Fibroblast of pulmonary artery (primary cell): ENCODE results near the gene RHEB.

Experiments used
- DNase-seq: peaks from one replicate; pipeline ENCODE4 v3.0.0-alpha.2; 2010; ENCODE audit warnings: low read depth
- H3K4me3 ChIP-seq: replicated peaks from 2 replicates; pipeline ENCODE4 v1.5.1; 2011; ENCODE audit warnings: low read depth, mild to moderate bottlenecking, control low read depth, low read length, moderate library complexity
- TF ChIP-seq, protein P1 (sequence below): IDR thresholded peaks from 2 replicates; pipeline ENCODE4 v1.5.1; 2011; ENCODE audit warnings: mild to moderate bottlenecking, control low read depth, low read length, inconsistent platforms; ENCODE audit errors: missing control alignments

RHEB gene

DNA sequence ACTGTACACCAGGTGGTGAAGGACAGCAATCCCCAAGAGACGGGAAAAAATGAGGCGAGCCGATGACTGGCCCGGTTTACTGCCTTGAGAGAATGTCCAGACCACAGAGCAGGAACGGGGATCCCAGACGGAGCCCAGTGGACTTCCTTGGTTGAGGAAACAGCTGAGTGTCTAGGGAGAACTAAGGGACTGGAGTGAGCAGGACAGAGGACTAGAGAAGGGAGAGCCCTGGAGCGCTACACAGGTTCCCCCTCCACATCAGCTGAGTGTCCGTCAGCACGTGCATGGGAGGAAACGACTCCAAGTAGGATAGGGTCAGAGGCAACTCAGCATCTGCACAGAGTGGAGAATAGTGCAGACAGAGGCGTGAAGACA is 102.8 kb downstream of the RHEB start:
- TF ChIP-seq, protein P1, sequence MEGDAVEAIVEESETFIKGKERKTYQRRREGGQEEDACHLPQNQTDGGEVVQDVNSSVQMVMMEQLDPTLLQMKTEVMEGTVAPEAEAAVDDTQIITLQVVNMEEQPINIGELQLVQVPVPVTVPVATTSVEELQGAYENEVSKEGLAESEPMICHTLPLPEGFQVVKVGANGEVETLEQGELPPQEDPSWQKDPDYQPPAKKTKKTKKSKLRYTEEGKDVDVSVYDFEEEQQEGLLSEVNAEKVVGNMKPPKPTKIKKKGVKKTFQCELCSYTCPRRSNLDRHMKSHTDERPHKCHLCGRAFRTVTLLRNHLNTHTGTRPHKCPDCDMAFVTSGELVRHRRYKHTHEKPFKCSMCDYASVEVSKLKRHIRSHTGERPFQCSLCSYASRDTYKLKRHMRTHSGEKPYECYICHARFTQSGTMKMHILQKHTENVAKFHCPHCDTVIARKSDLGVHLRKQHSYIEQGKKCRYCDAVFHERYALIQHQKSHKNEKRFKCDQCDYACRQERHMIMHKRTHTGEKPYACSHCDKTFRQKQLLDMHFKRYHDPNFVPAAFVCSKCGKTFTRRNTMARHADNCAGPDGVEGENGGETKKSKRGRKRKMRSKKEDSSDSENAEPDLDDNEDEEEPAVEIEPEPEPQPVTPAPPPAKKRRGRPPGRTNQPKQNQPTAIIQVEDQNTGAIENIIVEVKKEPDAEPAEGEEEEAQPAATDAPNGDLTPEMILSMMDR: no peak
- no peak overlapping the region for H3K4me3 ChIP-seq
- DNase-seq: peak; percentile 39

DNA sequence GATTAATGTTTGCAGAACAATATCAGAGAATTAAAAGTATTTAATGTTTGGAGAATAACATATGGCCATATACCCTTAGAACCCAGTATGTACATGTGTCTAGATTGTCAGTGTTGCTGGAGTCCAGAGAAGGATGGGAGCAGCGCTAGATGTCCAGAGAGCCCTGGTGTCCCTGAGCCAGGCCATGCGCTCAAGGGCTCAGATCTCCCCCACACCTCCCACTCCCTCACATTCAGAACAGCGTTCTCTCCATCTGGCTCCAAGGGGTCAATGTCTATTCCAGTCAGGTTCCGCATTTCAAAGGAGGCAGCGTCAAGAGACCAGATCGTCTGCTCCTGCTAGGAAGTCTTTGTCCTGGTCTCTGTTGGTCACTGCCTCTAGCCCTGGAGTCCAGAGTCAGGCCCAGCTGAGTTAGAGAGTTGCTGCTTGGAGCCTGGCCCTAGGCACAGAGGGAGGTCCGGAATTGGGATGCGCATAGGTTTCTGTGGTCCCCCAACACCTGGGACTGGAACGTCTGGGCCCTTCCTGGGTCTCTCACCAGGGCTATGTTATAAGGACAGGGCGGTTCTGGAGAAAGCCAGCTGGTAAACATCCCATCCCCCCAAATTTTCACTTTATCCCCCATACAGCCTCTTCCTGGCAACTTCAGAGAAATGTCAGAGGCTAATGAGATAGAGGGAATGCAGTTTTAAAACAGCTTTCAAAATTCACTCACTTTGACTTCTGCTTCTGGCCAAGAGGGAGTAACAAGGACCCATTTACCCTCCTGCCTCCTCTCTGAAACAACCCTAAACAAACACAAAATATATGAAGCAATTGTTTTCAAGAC is 103.4 kb downstream of the RHEB start:
- no peak for DNase-seq
- H3K4me3 ChIP-seq: no peak overlapping the region
- TF ChIP-seq, protein P1: no peak
